ENCODE results near the gene NUDT14.

GRCh38 chr14:105126981-105127329 lies 54.2 kb downstream of the NUDT14 start:
- TF ChIP-seq, protein P1, sequence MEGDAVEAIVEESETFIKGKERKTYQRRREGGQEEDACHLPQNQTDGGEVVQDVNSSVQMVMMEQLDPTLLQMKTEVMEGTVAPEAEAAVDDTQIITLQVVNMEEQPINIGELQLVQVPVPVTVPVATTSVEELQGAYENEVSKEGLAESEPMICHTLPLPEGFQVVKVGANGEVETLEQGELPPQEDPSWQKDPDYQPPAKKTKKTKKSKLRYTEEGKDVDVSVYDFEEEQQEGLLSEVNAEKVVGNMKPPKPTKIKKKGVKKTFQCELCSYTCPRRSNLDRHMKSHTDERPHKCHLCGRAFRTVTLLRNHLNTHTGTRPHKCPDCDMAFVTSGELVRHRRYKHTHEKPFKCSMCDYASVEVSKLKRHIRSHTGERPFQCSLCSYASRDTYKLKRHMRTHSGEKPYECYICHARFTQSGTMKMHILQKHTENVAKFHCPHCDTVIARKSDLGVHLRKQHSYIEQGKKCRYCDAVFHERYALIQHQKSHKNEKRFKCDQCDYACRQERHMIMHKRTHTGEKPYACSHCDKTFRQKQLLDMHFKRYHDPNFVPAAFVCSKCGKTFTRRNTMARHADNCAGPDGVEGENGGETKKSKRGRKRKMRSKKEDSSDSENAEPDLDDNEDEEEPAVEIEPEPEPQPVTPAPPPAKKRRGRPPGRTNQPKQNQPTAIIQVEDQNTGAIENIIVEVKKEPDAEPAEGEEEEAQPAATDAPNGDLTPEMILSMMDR (IDR thresholded peaks at IDR 0.05) = no peak
- TF ChIP-seq POLR2A (IDR thresholded peaks at IDR 0.05) = no peak

Data from esophagus squamous epithelium (tissue), 4 donors.